Measurements from ENCODE around the gene UNG. TPM values are rescaled to one million over a fixed set of nuclear protein-coding genes. Genes with fewer than 3 reads are reported as not detected.

Gene UNG
- polyA plus RNA-seq, 1 donor from 2014 or later = 38.4 TPM

DNA sequence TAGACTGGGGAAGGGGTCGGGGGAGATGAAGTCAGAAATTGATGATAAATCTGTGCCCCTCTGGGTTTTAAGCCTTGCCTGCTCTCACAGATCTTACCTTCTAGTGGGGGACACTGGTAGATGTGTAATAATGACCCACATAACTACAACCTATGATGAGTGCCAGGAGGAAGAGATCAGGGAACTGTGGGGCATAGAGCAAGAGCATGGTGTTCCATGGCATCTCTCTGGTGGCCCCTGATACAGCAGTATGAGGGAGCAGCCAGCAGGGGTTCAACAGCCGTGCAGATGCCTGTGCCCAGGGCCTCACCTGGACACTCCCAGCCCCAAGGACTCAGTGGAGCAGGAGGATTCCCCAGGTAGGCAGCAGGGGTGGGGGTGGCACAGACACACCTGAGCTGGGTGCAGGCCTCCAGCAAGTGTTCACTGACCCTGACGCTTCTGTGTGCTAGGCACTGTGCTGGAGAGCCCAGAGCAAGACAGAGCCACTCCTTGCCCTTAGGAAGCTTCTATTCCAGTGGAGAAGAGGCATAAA is 24.0 kb downstream of the UNG start:
- no peaks in the 10 kb centered on the region for H3F3A ChIP-seq (ENCODE audit: insufficient read depth, low read length, poor library complexity, severe bottlenecking)
- no peak overlapping the region for H3K4me3 ChIP-seq (ENCODE audit: low read length)
- no peaks in the 10 kb centered on the region for H4K20me1 ChIP-seq (ENCODE audit: insufficient read depth)
- no peaks in the 10 kb centered on the region for H3K9me3 ChIP-seq (ENCODE audit: low read length)
- no peaks in the 10 kb centered on the region for H3K36me3 ChIP-seq (ENCODE audit: insufficient read depth, low read length)
- no peak overlapping the region for H3K27ac ChIP-seq (ENCODE audit: low read length)
- TF ChIP-seq REST (IDR thresholded peaks at IDR 0.05; ENCODE audit: borderline replicate concordance) = no peak
- TF ChIP-seq POLR2AphosphoS5 (IDR thresholded peaks at IDR 0.05) = no peak
- no peak for TF ChIP-seq SMC3 (conservative IDR thresholded peaks at IDR 0.05; ENCODE audit: poor library complexity)
- TF ChIP-seq RAD21 (conservative IDR thresholded peaks at IDR 0.05) = no peak
- H3K9me2 ChIP-seq (ENCODE audit: insufficient read depth, low read length) = no peaks in the 10 kb centered on the region
- no peaks in the 10 kb centered on the region for H3K79me2 ChIP-seq (replicated peaks; ENCODE audit: insufficient read depth, low read length)
- no peaks in the 10 kb centered on the region for H3K27me3 ChIP-seq (ENCODE audit: insufficient read depth, low read depth, low read length)
- H3K4me2 ChIP-seq (ENCODE audit: low read length) = no peak overlapping the region
- H2AFZ ChIP-seq (ENCODE audit: low read depth, low read length) = no peak overlapping the region
- H3K9ac ChIP-seq (ENCODE audit: low read length) = no peak overlapping the region

GRCh38 chr12:109124878-109125648 is 27.7 kb downstream of the UNG start:
- Histone ChIP-seq H3K4me2 (ENCODE audit: low read length) (no peak overlapping the region), H3K27ac (ENCODE audit: low read length) (no peak overlapping the region), H3F3A (ENCODE audit: insufficient read depth, low read length, poor library complexity, severe bottlenecking) (no peaks in the 10 kb centered on the region), H3K4me3 (ENCODE audit: low read length) (no peak overlapping the region), H3K9me2 (ENCODE audit: insufficient read depth, low read length) (no peaks in the 10 kb centered on the region), H4K20me1 (ENCODE audit: insufficient read depth) (no peaks in the 10 kb centered on the region), H2AFZ (ENCODE audit: low read depth, low read length) (no peak overlapping the region), H3K9me3 (ENCODE audit: low read length) (no peaks in the 10 kb centered on the region), H3K36me3 (ENCODE audit: insufficient read depth, low read length) (no peaks in the 10 kb centered on the region), H3K9ac (ENCODE audit: low read length) (no peak overlapping the region), H3K79me2 (replicated peaks; ENCODE audit: insufficient read depth, low read length) (no peaks in the 10 kb centered on the region), H3K27me3 (ENCODE audit: insufficient read depth, low read depth, low read length) (no peaks in the 10 kb centered on the region)
- no peak for TF ChIP-seq TAF1 (IDR thresholded peaks at IDR 0.05; ENCODE audit: low read depth)
- no peak for TF ChIP-seq RAD21 (conservative IDR thresholded peaks at IDR 0.05)
- no peak for TF ChIP-seq SMC3 (conservative IDR thresholded peaks at IDR 0.05; ENCODE audit: poor library complexity)
- no peak for TF ChIP-seq POLR2AphosphoS5 (IDR thresholded peaks at IDR 0.05)
- TF ChIP-seq EP300 (conservative IDR thresholded peaks at IDR 0.05; ENCODE audit: poor library complexity, severe bottlenecking) = no peak
- TF ChIP-seq REST (IDR thresholded peaks at IDR 0.05; ENCODE audit: borderline replicate concordance) = no peak
- TF ChIP-seq MXI1 (conservative IDR thresholded peaks at IDR 0.05; ENCODE audit: poor library complexity, severe bottlenecking) = no peak

Measured in neural cell (in vitro differentiated cells).